Measurements from ENCODE around the gene DOCK4.
A peak's percentile ranks its signal among the peaks of the same experiment; 100 is the strongest.

DOCK4 gene

DNA sequence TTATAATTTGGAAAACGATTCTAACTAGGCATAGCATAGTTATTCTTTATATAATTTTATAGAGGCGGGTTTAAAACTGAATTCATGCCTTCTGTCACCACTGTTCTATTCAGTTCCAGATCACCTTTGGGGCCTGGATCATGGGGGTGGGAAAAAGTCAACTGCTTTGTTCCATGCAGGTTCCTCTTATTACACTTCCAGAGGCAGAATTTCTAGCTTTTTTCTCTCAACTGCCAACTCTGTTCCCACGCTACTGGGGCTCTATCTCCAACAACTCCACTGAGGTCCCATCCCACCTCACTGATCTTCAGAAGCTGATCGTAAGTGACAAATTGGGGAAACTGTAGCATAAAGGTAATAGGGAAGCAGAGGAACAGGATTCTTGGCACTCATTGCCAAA lies 360.3 kb downstream of the DOCK4 start:
- DNase-seq (ENCODE audit: low read depth, low spot score) = no peak

DNA sequence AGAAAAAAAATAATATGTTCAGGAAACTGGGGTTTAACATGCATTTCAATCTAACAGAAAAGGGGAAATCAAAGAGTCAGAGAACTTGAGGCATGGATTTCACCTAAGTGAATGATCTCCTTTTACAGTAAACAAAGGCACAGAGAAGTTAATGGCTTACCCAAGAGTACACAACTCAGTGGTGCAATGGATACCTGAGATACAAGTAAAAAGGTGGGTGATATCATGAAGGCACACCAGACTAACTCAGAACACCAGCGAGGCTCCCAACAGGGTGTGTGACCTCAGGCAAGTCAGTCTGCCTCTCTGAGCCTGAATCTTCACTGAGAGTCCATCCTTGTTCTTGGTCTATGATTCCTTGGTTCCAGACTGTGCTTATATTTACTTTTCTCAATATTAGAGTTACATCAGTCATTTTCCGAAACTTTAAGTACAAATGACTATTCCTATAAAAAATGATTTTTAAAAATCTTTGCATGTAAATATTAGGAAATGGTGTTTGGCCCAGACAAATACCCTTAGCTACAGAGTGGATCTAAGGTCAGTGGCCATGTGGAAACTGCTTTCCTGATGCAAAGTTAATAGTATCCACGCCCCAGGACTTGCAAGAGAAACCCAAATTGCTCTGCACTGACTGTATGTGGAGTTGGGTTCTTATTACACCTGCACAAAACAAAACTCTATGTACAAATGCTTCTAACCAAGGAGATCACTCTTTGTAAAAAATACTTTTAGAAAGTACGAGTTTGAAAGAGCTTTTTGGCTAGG lies 361.1 kb downstream of the DOCK4 start:
- H3K27ac ChIP-seq = no peak overlapping the region
- no peak for DNase-seq (ENCODE audit: low read depth, low spot score)

More for the DNA sequence above, 360.3 kb downstream of the DOCK4 start:
- no peak overlapping the region for H3K27ac ChIP-seq

DNA sequence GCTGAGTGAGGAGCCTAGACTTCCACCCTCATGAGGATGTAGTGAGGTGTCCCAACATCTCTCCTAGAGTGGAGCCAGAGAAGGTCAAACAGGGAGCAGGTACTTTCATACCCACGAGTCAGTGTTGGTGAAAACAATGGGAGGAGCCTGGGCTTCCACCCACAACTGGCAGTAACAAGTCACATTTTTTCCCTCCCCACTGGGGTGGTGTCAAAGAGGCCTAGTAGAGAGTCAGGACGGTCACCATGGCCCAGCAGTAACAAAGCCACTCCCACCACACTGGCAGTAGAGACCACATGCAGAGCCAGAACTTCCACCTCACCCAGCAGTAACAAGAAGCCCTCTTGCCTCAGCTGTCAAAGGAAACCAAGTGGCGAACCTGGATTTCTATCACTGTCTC lies 363.7 kb downstream of the DOCK4 start:
- H3K27ac ChIP-seq = no peak overlapping the region
- DNase-seq (ENCODE audit: low read depth, low spot score) = no peak

DNA sequence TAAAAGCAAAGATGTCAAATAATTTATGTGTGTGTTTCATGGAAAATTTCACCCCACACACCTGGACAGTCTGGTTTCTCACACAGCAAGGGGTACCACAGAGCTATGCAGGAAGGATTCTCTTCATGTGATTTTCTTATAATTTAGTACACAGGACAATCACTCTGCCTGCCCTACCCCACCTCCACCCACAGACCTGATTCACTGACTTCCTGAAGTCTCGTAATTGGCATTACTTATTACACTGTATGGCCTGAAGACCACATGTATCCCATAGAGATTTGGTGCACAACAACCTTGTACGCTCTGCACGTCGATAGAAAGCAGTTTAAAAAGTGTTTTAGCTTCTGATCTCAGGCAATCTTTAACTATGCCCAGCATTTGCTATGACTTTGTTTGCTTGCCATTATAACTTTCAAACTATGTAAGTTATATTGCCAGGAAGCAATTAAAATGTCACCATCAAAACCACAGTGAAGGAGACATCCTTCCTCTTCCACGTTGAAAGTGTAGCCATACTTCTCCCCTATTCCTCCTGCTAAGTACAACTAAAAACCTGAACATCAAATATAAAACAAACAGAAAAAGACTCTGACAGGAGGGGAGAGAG lies 364.5 kb downstream of the DOCK4 start:
- no peak for DNase-seq (ENCODE audit: low read depth, low spot score)

DNA sequence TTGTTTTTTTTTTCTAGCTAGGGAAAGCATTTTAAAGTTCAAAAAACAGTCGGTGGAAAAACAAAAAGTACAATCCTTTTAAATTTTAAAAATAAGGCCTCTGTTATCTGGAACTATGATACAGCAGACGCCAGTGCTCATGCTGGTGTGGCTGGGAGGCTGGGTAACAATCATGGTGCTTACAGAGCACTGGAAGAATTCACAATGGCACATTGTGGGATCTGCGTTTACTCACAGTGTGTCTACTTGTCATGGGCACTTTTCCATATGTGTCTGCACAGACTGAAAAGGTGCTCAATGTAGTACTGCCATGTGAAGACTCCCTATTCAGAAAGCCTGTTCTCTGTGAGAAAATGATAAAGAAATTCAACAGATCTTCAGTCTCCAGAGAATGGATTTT lies 365.7 kb downstream of the DOCK4 start:
- no peak overlapping the region for H3K27ac ChIP-seq
- no peak for DNase-seq (ENCODE audit: low read depth, low spot score)

More for the DNA sequence above, 364.5 kb downstream of the DOCK4 start:
- no peak overlapping the region for H3K27ac ChIP-seq

DNA sequence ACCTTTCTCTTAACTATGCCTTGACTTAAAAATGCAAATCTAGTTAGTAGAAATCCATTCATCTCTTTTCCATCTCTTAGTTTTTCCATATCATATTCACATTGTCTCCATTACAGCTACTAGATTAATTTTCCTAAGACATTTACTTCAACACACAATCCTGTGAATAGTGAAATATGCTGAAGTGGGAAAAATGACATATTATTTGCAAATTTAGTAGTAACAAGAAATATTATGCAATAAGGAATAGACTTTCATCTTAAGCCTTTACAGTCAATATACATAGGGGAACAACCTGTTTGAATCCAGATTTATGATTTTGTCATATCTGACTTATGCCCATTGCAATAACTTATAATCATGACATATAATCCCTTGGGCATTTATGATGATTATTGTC lies 366.9 kb downstream of the DOCK4 start:
- DNase-seq (ENCODE audit: low read depth, low spot score) = no peak
- H3K27ac ChIP-seq = no peak overlapping the region

DNA sequence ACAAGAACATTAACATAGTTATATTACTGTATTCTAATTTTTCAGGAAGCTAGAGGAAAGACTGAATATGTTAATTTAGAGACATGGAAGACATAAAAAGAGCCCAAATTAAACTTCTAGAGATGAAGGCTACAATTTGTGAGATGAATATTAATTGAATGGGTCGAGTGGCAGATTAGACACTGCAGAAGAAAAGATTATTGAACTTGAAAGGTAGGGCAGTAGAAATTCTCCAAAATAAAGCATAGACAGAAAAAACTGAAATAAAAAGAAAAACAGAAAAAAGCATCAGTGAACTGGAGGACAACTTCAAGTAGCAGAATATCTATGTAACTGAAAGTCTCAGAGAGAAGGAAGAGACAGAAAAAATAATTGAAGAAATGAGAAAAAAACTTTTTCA lies 369.6 kb downstream of the DOCK4 start:
- no peak for DNase-seq (ENCODE audit: low read depth, low spot score)
- no peak overlapping the region for H3K27ac ChIP-seq

DNA sequence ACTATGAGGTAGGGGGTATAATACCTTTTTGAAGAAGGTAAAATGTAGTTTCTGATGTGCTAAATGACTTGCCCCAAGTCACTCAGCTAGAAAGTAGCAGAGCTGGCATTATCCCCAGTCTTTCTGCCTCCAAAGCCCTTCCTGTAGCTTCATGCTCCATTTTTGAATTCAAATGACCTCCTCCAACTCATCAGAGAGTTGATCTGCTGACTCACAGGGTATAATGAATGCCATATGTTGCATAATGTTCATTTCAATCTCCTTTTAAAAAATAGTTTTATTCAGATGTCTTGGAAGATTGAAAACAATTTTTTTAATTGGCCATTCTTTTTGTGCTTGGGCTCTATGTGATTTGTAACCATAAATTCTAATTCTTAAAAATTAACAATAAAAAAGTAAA lies 371.1 kb downstream of the DOCK4 start:
- peak overlapping the region; percentile 16 for H3K27ac ChIP-seq
- DNase-seq (ENCODE audit: low read depth, low spot score) = no peak

DNA sequence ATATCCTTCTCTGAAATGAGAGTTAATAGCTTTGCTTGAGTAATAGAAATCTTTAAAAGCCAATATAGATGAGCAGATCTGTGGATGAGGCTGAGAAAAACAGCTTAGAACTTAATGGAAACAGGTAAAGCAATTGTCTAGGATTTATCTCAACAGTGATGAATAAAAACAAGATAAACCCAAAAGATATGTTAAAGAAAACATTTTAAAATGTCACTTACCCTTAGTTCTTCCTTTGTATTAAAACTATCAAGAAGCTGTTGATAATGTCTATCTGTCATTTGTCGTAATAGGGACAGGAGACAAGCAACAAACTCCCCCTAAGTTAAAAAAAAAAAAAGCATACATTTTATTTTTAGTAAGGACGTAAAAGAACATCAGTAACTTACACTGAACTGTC lies 371.8 kb downstream of the DOCK4 start:
- no peak for DNase-seq (ENCODE audit: low read depth, low spot score)
- no peak overlapping the region for H3K27ac ChIP-seq

DNA sequence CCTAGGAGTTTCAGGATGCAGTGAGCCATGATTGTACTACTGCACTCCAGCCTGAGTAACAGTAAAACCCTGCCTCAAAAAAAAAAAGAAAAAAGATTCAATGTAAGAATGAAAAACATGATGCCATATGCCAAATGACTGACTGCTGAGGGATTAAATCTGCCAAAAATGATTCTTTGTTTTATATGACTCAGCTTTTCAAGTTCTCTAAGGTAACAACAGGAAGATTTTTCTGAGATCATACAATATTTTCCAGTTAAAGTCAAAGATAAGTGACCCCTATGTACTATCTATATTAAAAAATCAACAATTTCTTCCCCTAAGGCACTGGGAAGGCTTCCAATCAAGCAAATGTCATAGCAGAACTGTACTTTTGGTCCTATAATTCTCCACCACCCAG lies 372.7 kb downstream of the DOCK4 start:
- no peak overlapping the region for H3K27ac ChIP-seq
- no peak for DNase-seq (ENCODE audit: low read depth, low spot score)

DNA sequence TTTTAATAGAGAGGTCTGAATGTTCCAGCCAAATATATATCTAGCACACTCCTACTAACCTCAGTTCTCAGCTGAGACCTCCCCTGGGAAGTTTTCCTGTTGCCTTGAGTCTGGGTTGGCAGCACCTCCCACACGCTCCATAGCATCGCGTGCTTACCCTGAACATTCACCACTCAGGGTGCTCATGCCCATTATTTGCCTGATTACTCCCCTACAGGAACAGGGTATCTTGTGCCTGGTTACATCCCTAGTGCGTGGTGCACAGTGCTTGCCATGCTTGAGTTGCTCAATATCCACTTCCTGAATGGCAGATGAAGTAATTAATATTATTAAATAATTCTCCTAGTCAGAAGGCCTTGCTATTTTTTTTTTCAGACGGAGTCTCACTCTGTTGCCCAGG lies 374.0 kb downstream of the DOCK4 start:
- no peak overlapping the region for H3K27ac ChIP-seq
- DNase-seq (ENCODE audit: low read depth, low spot score) = no peak

DNA sequence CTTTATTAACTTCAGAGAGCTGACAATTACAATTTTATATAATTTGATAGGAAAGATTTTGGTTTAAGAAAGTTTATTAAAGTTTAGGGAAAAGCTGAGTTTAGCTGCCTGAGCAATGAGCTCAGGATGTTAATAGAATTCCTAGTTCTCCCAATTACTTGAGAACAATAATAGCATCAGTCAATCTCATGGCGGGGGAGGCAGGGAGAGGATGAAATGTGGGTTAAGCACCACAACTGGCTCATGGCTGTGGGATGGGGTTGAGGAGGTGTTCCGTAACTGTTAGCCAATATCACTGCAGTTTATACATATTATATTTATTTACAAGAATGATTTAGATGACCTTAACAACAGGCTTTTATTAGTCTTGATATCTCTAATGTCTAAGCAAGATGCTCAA lies 377.0 kb downstream of the DOCK4 start:
- DNase-seq (ENCODE audit: low read depth, low spot score) = no peak
- H3K27ac ChIP-seq = no peak overlapping the region

DNA sequence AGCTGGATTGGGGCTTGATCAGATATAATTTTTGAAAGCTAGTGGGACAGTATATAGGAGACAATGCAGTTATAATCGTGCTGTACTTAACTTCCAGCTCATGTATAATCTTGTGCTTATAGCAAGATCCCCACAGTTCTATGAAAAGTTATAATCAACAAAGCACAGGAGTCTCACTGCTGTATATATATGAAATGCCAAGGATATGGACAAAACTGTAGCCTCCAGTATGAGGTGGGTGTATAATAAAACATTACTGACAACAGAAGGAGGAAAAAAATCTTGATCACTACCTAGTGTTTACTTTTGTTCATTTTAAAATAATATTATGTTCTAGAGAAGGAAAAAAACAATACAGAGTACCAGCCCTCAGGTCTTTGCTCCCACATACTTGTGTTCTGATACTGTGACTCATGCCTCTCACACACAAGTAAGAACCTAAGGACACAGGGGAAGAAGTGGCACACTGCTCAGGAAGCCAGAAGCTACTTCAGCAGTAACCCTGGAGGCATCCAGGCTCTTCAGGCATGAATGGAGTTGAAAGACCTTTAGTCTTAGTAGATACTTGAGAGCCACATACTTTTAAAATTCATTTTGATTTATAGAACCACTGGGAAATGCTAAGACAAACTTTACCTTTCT lies 378.2 kb downstream of the DOCK4 start:
- DNase-seq (ENCODE audit: low read depth, low spot score) = peak; percentile 65
- H3K27ac ChIP-seq = peak overlapping the region; percentile 41

DNA sequence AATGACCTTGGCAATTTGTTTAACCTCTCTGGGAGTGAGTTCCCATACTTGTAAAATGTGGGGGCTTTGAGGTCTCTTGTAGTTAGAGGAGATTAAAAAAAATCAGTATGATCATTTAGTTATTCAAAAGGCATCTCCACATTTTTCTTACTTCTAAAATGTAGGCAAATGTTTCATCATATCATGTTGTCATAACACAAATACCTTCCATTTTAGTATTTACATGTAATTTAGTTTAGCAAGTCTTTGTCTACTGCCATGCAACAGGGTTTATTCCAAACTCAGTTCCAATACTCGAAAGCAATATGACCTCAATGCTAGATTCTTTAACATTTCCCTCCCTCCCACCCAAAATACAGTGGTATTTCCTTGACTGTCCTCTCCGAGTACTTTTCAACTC lies 381.2 kb downstream of the DOCK4 start:
- H3K27ac ChIP-seq = no peak overlapping the region
- no peak for DNase-seq (ENCODE audit: low read depth, low spot score)

DNA sequence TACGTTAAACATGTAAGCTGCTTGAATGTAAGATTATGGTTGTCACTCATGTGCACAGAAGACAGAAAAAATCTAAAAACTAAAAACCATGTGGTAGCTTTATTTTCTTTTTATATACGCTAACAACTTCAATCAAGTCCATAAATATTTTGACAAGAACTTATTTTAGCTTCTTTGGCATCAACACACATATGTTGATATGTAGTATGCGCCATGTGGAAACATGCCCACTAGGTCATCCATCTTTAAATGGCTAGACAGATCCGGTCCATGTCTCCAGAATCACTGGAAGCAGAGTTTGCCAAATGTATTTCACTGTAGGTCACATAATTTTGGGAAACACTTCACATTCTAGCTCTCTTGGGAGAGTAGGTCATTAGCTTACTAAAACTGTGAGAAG lies 382.4 kb downstream of the DOCK4 start:
- DNase-seq (ENCODE audit: low read depth, low spot score) = no peak
- no peak overlapping the region for H3K27ac ChIP-seq

DNA sequence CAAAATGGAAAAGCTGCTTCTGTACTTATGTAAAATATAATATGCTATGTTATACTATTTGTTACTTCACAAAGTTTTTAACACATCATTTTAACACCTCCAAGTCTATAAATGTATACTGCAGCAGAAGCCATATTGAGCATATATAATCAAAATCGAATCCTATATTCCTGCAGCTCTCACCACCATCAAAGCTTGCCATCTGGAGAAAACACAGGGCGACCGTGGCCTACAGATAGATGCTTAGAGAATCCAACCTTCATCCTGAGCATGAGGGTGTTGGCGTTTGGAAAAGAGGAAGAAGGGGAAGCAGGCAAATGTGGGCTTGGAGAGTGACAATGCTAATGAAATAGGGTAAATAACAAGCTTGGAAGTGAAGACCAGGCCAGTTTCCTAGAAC lies 385.2 kb downstream of the DOCK4 start:
- H3K27ac ChIP-seq = no peak overlapping the region
- DNase-seq (ENCODE audit: low read depth, low spot score) = no peak

DNA sequence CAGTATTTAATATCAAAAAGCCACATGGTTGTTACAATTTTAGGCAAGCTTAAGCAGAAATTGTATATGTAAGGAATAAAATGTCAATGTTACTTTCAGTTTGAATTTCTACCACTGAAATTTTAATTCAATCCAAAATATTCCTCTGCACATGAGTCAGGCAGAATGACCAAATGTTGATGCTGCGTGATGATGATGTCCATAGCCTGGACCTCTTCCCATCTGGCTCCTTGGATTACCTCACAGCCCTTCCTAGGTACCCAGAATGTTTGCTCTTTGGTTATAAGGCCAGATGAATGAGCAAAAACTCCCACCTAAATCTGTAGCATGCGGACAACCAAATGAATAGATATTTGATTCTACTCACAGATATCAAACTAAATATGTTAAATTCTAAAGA lies 385.6 kb downstream of the DOCK4 start:
- no peak for DNase-seq (ENCODE audit: low read depth, low spot score)
- no peak overlapping the region for H3K27ac ChIP-seq

DNA sequence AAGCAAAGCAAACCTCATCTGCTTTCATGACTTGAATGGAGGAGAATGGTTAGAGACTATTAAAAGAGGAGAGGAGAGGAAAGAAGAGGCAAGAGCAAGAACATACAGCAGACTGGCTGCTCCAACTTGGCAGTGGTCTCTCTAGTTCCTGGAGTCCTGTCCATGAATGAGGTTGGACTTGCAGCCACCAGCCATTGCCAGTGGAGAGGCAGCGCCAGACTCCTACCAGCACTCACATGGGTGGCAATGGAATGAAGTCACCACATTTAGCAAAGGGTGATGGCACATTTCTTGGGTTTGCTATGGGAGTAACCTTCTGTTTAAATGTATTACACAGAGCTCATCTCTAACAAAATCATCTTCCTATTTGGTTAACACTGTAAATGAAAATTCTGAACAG lies 386.1 kb downstream of the DOCK4 start:
- no peak overlapping the region for H3K27ac ChIP-seq
- DNase-seq (ENCODE audit: low read depth, low spot score) = no peak

DNA sequence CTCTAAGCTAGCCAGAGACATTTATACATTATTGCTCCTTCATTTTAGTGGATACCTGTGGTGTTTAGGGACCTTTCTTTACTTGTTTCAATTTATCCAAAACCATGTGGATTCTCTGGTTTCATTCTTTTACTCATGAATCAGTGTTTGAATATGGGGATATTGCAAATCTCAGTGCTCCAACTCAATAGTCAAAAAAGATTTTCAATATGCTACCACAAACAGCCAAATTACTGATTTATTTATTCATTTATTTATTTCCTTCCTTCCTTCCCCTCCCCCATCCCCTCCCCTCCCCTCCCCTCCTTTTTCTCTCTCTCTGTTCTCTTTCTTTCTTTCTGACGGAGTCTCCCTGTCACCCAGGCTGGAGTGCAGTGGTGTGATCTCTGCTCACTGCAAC lies 390.8 kb downstream of the DOCK4 start:
- no peak for DNase-seq (ENCODE audit: low read depth, low spot score)
- no peak overlapping the region for H3K27ac ChIP-seq

DNA sequence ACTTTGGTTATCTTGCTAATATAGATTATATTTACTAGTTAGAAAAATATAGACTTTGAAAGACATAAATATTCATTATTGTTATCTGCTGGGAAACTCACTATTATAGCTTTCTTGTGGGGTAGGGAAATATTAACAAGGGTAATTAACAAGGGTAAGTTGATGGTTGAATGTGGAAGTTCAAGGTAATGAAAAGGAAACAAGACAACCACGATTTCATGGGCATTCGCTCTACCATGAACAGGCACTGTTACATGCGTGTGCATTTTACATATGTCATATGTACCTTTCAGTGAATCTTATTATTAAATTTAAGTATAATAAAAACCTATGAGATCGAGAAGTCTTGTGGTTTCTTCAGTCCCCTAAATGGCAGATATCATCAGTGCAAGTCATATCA lies 392.9 kb downstream of the DOCK4 start:
- DNase-seq (ENCODE audit: low read depth, low spot score) = no peak
- H3K27ac ChIP-seq = no peak overlapping the region

DNA sequence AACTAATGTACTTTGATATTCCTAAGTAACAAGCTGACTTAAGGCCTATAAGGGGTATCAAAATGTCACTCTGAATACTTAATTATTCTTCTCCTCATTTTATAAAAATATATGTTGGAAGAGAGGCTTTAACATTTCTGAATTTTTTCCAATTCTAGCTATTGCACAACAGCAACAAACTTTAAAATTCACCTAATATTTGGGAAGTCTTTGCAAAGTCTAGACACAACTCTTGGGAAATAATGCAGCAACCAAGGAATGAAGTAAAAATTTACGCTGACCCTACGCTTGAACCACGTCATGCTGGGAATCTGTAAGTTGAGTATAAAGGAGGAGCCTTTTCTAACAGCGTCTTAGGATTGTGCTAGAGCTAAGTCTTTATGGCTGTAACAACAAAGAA lies 400.0 kb downstream of the DOCK4 start:
- no peak for DNase-seq (ENCODE audit: low read depth, low spot score)

More for the DNA sequence above, 400.0 kb downstream of the DOCK4 start:
- no peak overlapping the region for H3K27ac ChIP-seq

All from epithelial cell of prostate (primary cell).